Lower leg skin (tissue), 3 donors: Measurements from ENCODE around the gene KRTAP4-9.
"Not testable (repeated sequence)": the region's sequence is repeated elsewhere in the genome, so short reads cannot be mapped to it uniquely, and the experiment has no call there.

Source experiments
- CTCF ChIP-seq, 3 donors: fragments of 450-650 bp; IDR thresholded peaks; one replicate each; pipeline ENCODE4 v1.5.1; 2016; ENCODE audit warnings: antibody characterized with exemption in 3 of 3, mild to moderate bottlenecking in 3 of 3, moderate library complexity in 2 of 3
- POLR2A ChIP-seq, 2 donors: fragments of 450-650 bp; IDR thresholded peaks; one replicate each; pipeline ENCODE4 v1.6.1; 2016 to 2017; ENCODE audit warnings: antibody characterized with exemption in 2 of 2, mild to moderate bottlenecking in 1 of 2, moderate library complexity in 1 of 2

DNA sequence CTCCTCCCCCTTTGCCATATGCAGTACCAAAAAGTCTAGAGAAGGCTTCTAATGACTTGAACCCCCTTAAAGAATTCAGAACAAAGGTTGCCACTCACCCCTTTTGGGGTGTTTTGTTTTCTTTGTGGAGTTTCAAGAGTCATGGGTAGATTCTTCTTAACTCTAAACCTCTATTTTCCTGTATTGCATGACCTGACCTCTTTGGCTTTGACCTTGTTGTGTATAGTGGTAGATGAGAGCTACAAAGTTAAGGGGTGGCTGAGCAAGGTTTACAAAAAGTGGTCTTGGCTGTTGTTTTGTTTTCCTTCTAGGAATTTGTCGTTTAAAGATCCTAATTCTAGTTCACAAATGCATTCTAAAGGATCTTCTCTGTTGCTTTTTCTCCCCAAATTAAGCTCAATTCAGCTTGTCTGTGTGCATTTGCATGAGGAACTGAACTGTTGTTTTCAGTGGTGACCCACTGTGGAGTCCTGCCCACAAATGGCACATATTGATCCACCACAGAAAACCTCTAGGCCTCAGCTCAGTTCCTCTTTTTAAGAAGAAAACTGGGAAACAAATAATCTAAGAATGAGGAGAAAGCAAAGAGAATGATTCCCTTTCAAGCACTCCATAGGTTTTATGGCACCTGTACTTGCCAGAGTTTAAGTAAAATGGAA is 3.7 kb downstream of the KRTAP4-9 start:
- TF ChIP-seq POLR2A, CTCF (IDR thresholded peaks at IDR 0.05): not testable (repeated sequence)
